Astrocyte of the spinal cord (primary cell): ENCODE measurements around the gene HAUS5.

Experiments used
- DNase-seq: peaks from one replicate; pipeline ENCODE4 v3.0.0; 2011; ENCODE audit warnings: low read depth, low spot score
- H3K4me3 ChIP-seq: 2 replicates; pipeline ENCODE4 v1.5.1; 2011; ENCODE audit warnings: low read depth, mild to moderate bottlenecking, low read length, moderate library complexity
- in situ Hi-C: cut with HindIII; loops from 2 replicates; pipeline ENCODE4 v1.10.0; 2017; ENCODE audit warnings: low sequenced_read_pairs
- TF ChIP-seq, protein P1 (sequence below): IDR thresholded peaks from 2 replicates; pipeline ENCODE4 v1.5.1; 2012; ENCODE audit warnings: low read depth, mild to moderate bottlenecking, low read length, inconsistent platforms

Gene HAUS5

GRCh38 chr19:35628565-35629331, 16.2 kb downstream of the HAUS5 start, which contains the start of gene RBM42:
Gene RBM42, plus strand, starts transcription at chr19:35629036. Its CDS starts 118 bp downstream, at chr19:35629154.
- peak; percentile 99 for DNase-seq
- TF ChIP-seq, protein P1, sequence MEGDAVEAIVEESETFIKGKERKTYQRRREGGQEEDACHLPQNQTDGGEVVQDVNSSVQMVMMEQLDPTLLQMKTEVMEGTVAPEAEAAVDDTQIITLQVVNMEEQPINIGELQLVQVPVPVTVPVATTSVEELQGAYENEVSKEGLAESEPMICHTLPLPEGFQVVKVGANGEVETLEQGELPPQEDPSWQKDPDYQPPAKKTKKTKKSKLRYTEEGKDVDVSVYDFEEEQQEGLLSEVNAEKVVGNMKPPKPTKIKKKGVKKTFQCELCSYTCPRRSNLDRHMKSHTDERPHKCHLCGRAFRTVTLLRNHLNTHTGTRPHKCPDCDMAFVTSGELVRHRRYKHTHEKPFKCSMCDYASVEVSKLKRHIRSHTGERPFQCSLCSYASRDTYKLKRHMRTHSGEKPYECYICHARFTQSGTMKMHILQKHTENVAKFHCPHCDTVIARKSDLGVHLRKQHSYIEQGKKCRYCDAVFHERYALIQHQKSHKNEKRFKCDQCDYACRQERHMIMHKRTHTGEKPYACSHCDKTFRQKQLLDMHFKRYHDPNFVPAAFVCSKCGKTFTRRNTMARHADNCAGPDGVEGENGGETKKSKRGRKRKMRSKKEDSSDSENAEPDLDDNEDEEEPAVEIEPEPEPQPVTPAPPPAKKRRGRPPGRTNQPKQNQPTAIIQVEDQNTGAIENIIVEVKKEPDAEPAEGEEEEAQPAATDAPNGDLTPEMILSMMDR = no peak
- in situ Hi-C loops = no loop called here
- peak within 1 kb of the TSS; percentile 95 for H3K4me3 ChIP-seq

DNA sequence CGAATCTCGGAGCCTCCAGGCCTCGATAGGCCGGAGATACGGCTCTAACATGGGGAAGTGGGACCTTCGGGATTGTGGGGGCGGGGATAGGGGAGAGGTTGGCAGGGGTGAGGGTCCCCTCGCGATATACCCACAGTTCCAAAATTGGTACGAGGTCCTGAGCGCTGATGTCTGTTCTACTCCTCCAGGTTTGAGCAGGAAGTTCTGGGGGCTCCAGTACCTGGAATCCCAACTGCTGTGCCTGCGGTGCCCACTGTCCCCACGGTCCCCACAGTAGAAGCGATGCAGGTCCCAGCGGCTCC, 16.7 kb downstream of the HAUS5 start:
- DNase-seq = no peak
- peak overlapping the region; percentile 95 for H3K4me3 ChIP-seq
- in situ Hi-C loops = no loop called here
- TF ChIP-seq, protein P1 = no peak

DNA sequence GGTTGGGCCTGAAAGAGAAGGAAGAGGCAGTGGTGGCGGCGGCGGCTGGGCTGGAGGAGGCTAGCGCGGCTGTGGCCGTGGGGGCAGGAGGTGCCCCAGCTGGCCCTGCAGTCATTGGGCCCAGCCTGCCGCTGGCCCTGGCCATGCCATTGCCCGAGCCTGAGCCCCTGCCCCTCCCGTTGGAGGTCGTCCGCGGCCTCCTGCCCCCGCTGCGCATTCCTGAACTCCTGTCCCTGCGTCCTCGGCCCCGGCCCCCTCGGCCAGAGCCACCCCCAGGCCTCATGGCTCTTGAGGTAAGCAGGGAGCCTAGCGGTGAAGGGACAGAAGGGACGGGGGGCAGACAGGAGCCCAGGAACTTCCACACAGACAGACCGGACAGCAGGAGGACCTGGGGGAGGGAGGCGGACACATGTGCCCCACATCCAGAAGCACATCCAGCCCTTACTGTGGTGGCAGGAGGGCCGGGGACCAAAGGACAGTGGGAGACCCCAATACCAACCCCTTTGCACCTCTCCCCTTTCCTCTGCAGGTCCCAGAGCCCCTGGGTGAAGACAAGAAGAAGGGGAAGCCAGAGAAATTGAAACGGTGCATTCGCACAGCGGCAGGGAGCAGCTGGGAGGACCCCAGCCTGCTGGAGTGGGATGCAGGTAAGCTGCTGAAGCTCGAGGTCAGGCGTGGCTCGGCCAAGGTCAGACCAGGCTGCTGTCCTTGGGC, 21.3 kb downstream of the HAUS5 start:
- in situ Hi-C loops = no loop called here

GRCh38 chr19:35636651-35637050, 24.1 kb downstream of the HAUS5 start:
- no peak for DNase-seq
- H3K4me3 ChIP-seq = no peak overlapping the region
- TF ChIP-seq, protein P1 = no peak
- in situ Hi-C loops = no loop called here

More for the DNA sequence above, 21.3 kb downstream of the HAUS5 start:
- TF ChIP-seq, protein P1 = no peak
- H3K4me3 ChIP-seq = no peak overlapping the region
- DNase-seq = no peak

DNA sequence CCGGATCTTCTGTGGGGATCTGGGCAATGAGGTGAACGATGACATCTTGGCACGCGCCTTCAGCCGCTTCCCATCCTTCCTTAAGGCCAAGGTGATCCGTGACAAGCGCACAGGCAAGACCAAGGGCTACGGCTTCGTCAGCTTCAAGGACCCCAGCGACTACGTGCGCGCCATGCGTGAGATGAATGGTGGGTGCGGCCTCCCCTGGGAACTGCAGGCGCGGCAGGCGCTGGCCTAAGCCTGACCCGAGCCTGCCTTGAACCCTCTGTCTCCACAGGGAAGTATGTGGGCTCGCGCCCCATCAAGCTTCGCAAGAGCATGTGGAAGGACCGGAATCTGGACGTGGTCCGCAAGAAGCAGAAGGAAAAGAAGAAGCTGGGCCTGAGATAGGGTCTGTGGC, 24.6 kb downstream of the HAUS5 start:
- DNase-seq = no peak
- in situ Hi-C loops = no loop called here
- TF ChIP-seq, protein P1 = no peak
- H3K4me3 ChIP-seq = no peak overlapping the region

DNA sequence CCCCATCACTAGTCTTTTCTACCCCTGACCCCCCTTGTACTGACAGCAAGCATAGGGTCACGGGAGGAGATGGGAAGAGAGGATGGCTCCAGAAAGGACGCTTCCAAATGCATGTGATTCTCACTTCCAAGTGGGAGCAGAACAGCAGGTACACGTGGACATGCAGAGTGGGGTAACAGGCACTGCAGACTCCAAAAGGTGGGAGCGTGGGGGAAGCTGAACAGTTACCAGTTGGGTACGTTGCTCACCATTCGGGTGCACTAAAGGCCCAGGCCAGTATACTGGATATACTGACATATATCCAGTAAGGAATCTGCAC, 26.7 kb downstream of the HAUS5 start:
- no peak overlapping the region for H3K4me3 ChIP-seq
- no peak for DNase-seq
- in situ Hi-C loops = no loop called here
- TF ChIP-seq, protein P1 = no peak
